Osteocyte (in vitro differentiated cells): Measurements from ENCODE around the gene WARS2. TPM values are rescaled to one million over a fixed set of nuclear protein-coding genes. Genes with fewer than 3 reads are reported as not detected.

ENCODE experiments used
- DNase-seq: peaks from one replicate; pipeline ENCODE4 v3.0.0; 2021; ENCODE audit warnings: mixed read lengths; ENCODE audit not compliant: unreplicated experiment; ENCODE audit errors: extremely low spot score
- H3K27ac Mint-ChIP-seq: one replicate; pipeline ENCODE4 v1.8.0; 2021; ENCODE audit warnings: mild to moderate bottlenecking, mixed read lengths; ENCODE audit not compliant: unreplicated experiment
- H3K27me3 Mint-ChIP-seq: one replicate; pipeline ENCODE4 v1.8.0; 2021; ENCODE audit warnings: mixed read lengths; ENCODE audit not compliant: unreplicated experiment
- H3K36me3 Mint-ChIP-seq: one replicate; pipeline ENCODE4 v1.8.0; 2021; ENCODE audit warnings: mixed read lengths; ENCODE audit not compliant: unreplicated experiment
- H3K4me1 Mint-ChIP-seq: one replicate; pipeline ENCODE4 v1.8.0; 2021; ENCODE audit warnings: mixed read lengths; ENCODE audit not compliant: unreplicated experiment
- H3K4me3 Mint-ChIP-seq: one replicate; pipeline ENCODE4 v1.8.0; 2021; ENCODE audit warnings: mild to moderate bottlenecking, moderate library complexity, mixed read lengths; ENCODE audit not compliant: unreplicated experiment
- H3K9me3 Mint-ChIP-seq: one replicate; pipeline ENCODE4 v1.8.0; 2021; ENCODE audit warnings: mixed read lengths; ENCODE audit not compliant: unreplicated experiment
- total RNA-seq: library from RNA; stranded (reverse); gene quantifications from 2 replicates; pipeline ENCODE4 v1.2.1, GENCODE V29; 2021
- TF ChIP-seq, protein P1 (sequence below): fragments of 200-600 bp; sonication (generic); IDR thresholded peaks from 2 replicates; pipeline ENCODE4 v1.5.0; 2021; ENCODE audit warnings: antibody characterized with exemption, mild to moderate bottlenecking, moderate library complexity

WARS2 gene
- total RNA-seq, 1 donor from 2014 or later, result 13.2 TPM

DNA sequence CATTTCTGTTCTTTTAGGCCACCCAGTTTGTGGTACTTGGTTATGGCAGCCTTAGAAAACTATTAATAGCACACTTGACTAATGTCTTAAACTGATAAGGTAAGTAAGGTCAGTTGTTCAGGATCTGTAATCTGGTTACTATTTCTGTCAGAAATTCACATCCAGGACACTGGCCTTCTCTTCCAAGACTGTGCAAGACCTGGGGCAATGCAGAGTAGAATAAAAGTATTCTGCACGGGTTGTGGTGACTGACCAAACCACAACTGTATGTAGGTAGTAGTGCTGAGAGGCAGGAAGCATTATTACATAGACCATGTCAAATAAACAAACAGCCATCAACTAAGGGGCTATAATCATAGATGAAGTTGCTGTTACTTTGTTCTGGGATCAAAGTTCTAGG, 46.7 kb downstream of the WARS2 start:
- H3K36me3 Mint-ChIP-seq, result no peaks in the 10 kb centered on the region
- H3K4me3 Mint-ChIP-seq, result no peak overlapping the region
- H3K9me3 Mint-ChIP-seq, result peaks cover 10% of the 10 kb centered on the region
- no peak for DNase-seq
- H3K4me1 Mint-ChIP-seq, result no peaks in the 10 kb centered on the region
- TF ChIP-seq, protein P1, sequence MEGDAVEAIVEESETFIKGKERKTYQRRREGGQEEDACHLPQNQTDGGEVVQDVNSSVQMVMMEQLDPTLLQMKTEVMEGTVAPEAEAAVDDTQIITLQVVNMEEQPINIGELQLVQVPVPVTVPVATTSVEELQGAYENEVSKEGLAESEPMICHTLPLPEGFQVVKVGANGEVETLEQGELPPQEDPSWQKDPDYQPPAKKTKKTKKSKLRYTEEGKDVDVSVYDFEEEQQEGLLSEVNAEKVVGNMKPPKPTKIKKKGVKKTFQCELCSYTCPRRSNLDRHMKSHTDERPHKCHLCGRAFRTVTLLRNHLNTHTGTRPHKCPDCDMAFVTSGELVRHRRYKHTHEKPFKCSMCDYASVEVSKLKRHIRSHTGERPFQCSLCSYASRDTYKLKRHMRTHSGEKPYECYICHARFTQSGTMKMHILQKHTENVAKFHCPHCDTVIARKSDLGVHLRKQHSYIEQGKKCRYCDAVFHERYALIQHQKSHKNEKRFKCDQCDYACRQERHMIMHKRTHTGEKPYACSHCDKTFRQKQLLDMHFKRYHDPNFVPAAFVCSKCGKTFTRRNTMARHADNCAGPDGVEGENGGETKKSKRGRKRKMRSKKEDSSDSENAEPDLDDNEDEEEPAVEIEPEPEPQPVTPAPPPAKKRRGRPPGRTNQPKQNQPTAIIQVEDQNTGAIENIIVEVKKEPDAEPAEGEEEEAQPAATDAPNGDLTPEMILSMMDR, result no peak
- no peaks in the 10 kb centered on the region for H3K27me3 Mint-ChIP-seq
- H3K27ac Mint-ChIP-seq, result no peak overlapping the region

DNA sequence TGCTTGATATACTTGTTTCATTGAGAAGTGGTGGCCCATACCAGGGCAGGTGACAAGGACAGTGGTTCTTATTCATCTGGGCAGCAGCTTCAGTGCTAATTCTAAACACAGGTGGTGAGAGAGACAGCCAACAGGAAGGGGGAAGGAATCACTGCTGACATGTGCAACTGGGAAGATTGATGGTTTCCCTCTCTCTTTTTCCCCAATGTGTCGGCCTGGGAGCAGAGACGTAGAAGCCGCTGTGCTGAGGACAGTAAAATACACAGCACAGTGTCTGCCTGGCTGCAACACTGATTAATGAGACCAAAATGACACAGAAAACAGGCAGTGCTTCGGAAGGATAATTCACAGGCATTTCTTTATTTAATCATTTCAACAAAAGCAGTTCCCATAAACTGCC, 48.8 kb downstream of the WARS2 start:
- Mint-ChIP-seq H3K9me3 (peaks cover 10% of the 10 kb centered on the region), H3K27me3 (no peaks in the 10 kb centered on the region), H3K4me3 (no peak overlapping the region), H3K27ac (no peak overlapping the region), H3K36me3 (no peaks in the 10 kb centered on the region), H3K4me1 (no peaks in the 10 kb centered on the region)
- DNase-seq, result no peak
- TF ChIP-seq, protein P1, result no peak

DNA sequence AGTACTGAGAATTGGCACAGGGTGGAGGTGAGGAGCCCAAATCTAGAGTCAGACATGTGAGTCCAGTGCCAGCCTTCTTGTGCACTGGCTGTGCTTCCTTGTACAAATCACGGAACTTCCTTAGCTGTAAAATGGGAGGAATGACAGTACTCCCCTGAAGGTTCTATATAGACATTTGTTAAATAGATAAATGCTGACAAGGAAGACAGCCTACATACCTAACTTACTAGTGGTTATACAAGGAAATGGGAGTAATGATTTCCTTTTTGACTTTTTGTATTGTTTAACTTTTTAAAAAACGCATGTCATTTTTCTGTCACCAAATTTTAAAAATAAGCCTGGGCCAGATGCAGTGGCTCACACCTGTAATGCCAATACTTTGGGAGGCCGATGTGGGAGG, 50.2 kb downstream of the WARS2 start:
- DNase-seq, result no peak
- no peaks in the 10 kb centered on the region for H3K36me3 Mint-ChIP-seq
- H3K27me3 Mint-ChIP-seq, result no peaks in the 10 kb centered on the region
- no peak overlapping the region for H3K4me3 Mint-ChIP-seq
- H3K9me3 Mint-ChIP-seq, result peaks cover 13% of the 10 kb centered on the region
- TF ChIP-seq, protein P1, result no peak
- no peaks in the 10 kb centered on the region for H3K4me1 Mint-ChIP-seq
- no peak overlapping the region for H3K27ac Mint-ChIP-seq

DNA sequence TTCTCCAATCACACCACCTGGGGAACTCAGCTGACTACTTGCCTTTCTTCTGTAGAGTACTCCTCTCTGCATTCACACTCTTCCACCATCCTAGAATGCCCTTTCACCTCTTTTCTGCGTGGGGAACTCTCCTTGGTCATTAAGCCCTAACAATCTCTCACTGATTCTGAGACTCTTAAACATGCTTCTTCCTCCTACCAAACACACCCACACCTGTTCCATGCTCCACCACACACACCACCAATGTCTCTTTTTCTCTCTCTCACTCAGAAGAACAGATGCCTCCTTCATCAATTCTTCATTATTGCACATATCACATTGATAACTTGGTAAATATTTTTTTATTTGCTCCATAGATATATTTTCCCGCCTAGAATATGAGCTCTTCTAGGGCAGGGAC, 53.6 kb downstream of the WARS2 start:
- Mint-ChIP-seq H3K4me3 (no peak overlapping the region), H3K27ac (no peak overlapping the region)

DNA sequence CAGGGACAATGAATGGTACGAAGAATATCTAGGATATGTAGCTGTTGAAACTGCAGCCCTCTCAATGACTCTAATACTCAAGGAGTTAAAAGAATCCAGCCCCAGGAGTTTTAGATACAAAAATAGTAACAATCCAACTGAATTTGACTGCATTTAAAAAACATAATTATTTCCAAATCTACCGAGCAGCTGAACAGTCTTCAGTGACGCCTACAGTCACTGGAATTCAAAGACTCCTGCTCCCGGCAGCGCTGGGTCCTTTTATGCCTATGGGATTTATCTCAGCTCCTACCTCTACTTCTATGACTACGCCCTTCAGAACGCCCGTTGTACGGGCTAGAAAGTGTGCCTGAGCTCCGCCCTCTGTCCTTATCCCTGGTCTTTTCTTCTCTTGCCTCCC, 55.7 kb downstream of the WARS2 start:
- no peak for DNase-seq
- H3K36me3 Mint-ChIP-seq, result no peaks in the 10 kb centered on the region
- H3K27me3 Mint-ChIP-seq, result no peaks in the 10 kb centered on the region
- peaks cover 10% of the 10 kb centered on the region for H3K9me3 Mint-ChIP-seq
- no peak overlapping the region for H3K4me3 Mint-ChIP-seq
- H3K4me1 Mint-ChIP-seq, result peaks cover 22% of the 10 kb centered on the region
- no peak overlapping the region for H3K27ac Mint-ChIP-seq
- TF ChIP-seq, protein P1, result no peak

More for the DNA sequence above, 53.6 kb downstream of the WARS2 start:
- TF ChIP-seq, protein P1, result no peak
- no peak for DNase-seq
- no peaks in the 10 kb centered on the region for H3K27me3 Mint-ChIP-seq
- peaks cover 13% of the 10 kb centered on the region for H3K9me3 Mint-ChIP-seq
- peaks cover 3% of the 10 kb centered on the region for H3K4me1 Mint-ChIP-seq
- no peaks in the 10 kb centered on the region for H3K36me3 Mint-ChIP-seq
